Trophoblast cell (in vitro differentiated cells and primary cell): ENCODE results near the gene HACD3.
"Not testable (repeated sequence)": the region's sequence is repeated elsewhere in the genome, so short reads cannot be mapped to it uniquely, and the experiment has no call there.

Experiments used
- DNase-seq, 2 donors: peaks; one replicate each; pipeline ENCODE4 v3.0.0-alpha.2; 2016
- H2AFZ ChIP-seq: 2 replicates; pipeline ENCODE4 v1.6.1; 2013; ENCODE audit warnings: low read length, moderate library complexity, mild to moderate bottlenecking; ENCODE audit not compliant: insufficient read depth, poor library complexity
- H2AK5ac ChIP-seq: 2 replicates; pipeline ENCODE4 v1.6.1; 2013; ENCODE audit warnings: mild to moderate bottlenecking, low read length
- H2BK120ac ChIP-seq: 2 replicates; pipeline ENCODE4 v1.6.1; 2013; ENCODE audit warnings: low read length, mild to moderate bottlenecking, moderate library complexity; ENCODE audit not compliant: insufficient read depth, poor library complexity
- H2BK12ac ChIP-seq: 2 replicates; pipeline ENCODE4 v1.6.1; 2013; ENCODE audit warnings: mild to moderate bottlenecking, low read length, moderate library complexity
- H2BK5ac ChIP-seq: 2 replicates; pipeline ENCODE4 v1.6.1; 2013; ENCODE audit warnings: low read length, low read depth, moderate library complexity, mild to moderate bottlenecking; ENCODE audit not compliant: poor library complexity
- H3K14ac ChIP-seq: 2 replicates; pipeline ENCODE4 v1.6.1; 2013; ENCODE audit warnings: mild to moderate bottlenecking, low read length
- H3K18ac ChIP-seq: 2 replicates; pipeline ENCODE4 v1.6.1; 2013; ENCODE audit warnings: mild to moderate bottlenecking, low read length
- H3K23ac ChIP-seq: 2 replicates; pipeline ENCODE4 v1.6.1; 2013; ENCODE audit warnings: low read length
- H3K27ac ChIP-seq: 2 replicates; pipeline ENCODE4 v1.5.1; 2013; ENCODE audit warnings: low read depth, mild to moderate bottlenecking, inconsistent platforms, low read length, moderate library complexity
- H3K27me3 ChIP-seq: 2 replicates; pipeline ENCODE4 v1.6.1; 2013; ENCODE audit warnings: inconsistent platforms, mild to moderate bottlenecking, low read length, moderate library complexity; ENCODE audit not compliant: insufficient read depth
- H3K36me3 ChIP-seq, 2 experiments: 1 replicate in 1 of 2; 2 replicates in 1 of 2; pipeline ENCODE4 v1.6.1; 2013; ENCODE audit warnings: low read length in 2 of 2, mild to moderate bottlenecking in 2 of 2, moderate library complexity in 1 of 2; ENCODE audit not compliant: insufficient read depth in 2 of 2, control insufficient read depth in 1 of 2
- H3K4ac ChIP-seq: 2 replicates; pipeline ENCODE4 v1.6.1; 2013; ENCODE audit warnings: low read depth, mild to moderate bottlenecking, low read length, moderate library complexity
- H3K4me1 ChIP-seq, 2 experiments: 1 replicate in 1 of 2; 2 replicates in 1 of 2; pipeline ENCODE4 v1.6.1; 2013; ENCODE audit warnings: low read length in 2 of 2, mild to moderate bottlenecking in 2 of 2, moderate library complexity in 1 of 2; ENCODE audit not compliant: insufficient read depth in 2 of 2, control insufficient read depth in 1 of 2
- H3K4me2 ChIP-seq: 2 replicates; pipeline ENCODE4 v1.6.1; 2013; ENCODE audit warnings: inconsistent platforms, mild to moderate bottlenecking, low read length, moderate library complexity
- H3K4me3 ChIP-seq: 2 replicates; pipeline ENCODE4 v1.5.1; 2013; ENCODE audit warnings: mild to moderate bottlenecking, low read depth, low read length, inconsistent platforms
- H3K79me1 ChIP-seq: one replicate; pipeline ENCODE4 v1.6.1; 2013; ENCODE audit warnings: low read length
- H3K79me2 ChIP-seq: 2 replicates; pipeline ENCODE4 v1.6.1; 2013; ENCODE audit warnings: low read length, mild to moderate bottlenecking; ENCODE audit not compliant: control insufficient read depth, insufficient read depth, poor library complexity
- H3K9ac ChIP-seq: 2 replicates; pipeline ENCODE4 v1.6.1; 2013; ENCODE audit warnings: mild to moderate bottlenecking, low read length
- H3K9me3 ChIP-seq: 2 replicates; pipeline ENCODE4 v1.6.1; 2013; ENCODE audit warnings: low read depth, mild to moderate bottlenecking, control low read depth, inconsistent platforms, low read length; ENCODE audit not compliant: insufficient read depth
- H4K12ac ChIP-seq: 2 replicates; pipeline ENCODE4 v1.6.1; 2013; ENCODE audit warnings: low read depth, mild to moderate bottlenecking, low read length, moderate library complexity
- H4K8ac ChIP-seq: 2 replicates; pipeline ENCODE4 v1.6.1; 2013; ENCODE audit warnings: low read depth, mild to moderate bottlenecking, low read length, moderate library complexity
- H4K91ac ChIP-seq: one replicate; pipeline ENCODE4 v1.6.1; 2013; ENCODE audit warnings: low read depth, mild to moderate bottlenecking, low read length, moderate library complexity
- WGBS: extraction: QIAGEN DNeasy Blood & Tissue Kit; methylation state at CpG from one replicate; pipeline ENCODE4 v1.1.7; 2013; ENCODE audit warnings: missing lambda C conversion rate; ENCODE audit not compliant: insufficient read length, insufficient coverage; ENCODE audit errors: extremely low coverage; 5-methylcytosine and 5-hydroxymethylcytosine counted together

Gene HACD3

DNA sequence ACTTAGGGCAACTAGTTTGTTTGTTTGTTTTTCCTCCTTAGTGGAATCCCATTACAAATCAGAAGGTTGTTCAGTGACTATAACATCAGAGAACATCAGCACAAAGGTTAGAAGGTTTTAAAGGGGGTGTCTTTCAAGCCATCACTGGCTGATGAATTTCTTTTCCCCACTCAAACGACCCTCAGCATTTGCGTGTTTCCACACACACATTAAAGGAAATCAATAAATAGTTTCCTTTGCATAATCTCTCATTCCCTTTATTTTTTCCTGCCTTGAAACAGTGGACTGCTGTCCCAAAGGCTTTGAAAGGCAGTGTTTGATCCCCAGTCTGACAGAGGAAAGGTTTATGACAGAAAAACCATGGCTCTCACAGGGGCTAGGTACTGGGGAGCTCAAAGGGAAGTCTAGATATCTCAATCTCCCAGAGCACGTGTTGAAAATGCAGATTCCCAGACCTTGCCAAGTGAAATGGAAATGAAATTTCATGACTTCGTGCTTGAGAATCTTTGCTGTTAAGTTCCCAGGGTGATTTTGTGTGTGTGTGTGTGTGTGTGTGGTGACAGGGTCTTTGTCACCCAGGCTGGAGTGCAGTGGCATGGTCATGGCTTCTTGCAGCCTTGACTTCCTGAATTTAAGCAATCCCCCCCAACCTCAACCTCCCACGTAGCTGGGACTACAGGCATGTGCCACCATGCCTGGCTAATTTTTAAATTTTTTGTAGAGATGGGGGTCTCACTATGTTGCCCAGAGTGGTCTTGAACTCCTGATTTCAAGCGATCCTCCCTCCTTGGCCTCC, 82.9 kb downstream of the HACD3 start:
- Histone ChIP-seq H2AFZ (no peak overlapping the region), H3K4me3 (no peak overlapping the region), H4K12ac (no peak overlapping the region), H2BK12ac (no peak overlapping the region), H4K91ac (no peak overlapping the region), H3K79me1 (peaks cover 12% of the 10 kb centered on the region), H2AK5ac (no peak overlapping the region), H3K14ac (no peak overlapping the region), H2BK5ac (no peak overlapping the region), H3K9ac (no peak overlapping the region), H3K36me3 (no peaks in the 10 kb centered on the region), H3K4me2 (no peak overlapping the region), H4K8ac (no peak overlapping the region), H3K79me2 (peaks cover 8% of the 10 kb centered on the region), H3K4me1 (peaks cover 6 to 11% of the 10 kb centered on the region in 2 experiments), H3K9me3 (no peaks in the 10 kb centered on the region), H3K27me3 (no peaks in the 10 kb centered on the region), H3K18ac (no peak overlapping the region), H3K23ac (peak overlapping the region; percentile 15), H2BK120ac (no peak overlapping the region), H3K4ac (no peak overlapping the region), H3K27ac (no peak overlapping the region)
- DNase-seq: no peak
- no CpG with 5 or more reads among the region's 6 CpGs for WGBS

DNA sequence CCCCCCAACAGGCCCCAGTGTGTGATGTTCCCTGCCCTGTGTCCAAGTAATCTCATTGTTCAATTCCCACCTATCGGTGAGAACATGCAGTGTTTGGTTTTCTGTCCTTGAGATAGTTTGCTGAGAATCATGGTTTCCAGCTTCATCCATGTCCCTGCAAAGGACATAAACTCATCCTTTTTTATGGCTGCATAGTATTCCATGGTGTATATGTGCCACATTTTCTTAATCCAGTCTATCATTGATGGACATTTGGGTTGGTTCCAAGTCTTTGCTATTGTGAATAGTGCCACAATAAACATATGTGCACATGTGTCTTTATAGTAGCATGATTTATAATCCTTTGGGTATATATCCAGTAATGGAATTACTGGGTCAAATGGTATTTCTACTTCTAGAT, 85.6 kb downstream of the HACD3 start:
- not testable (repeated sequence) for H3K14ac ChIP-seq, H3K36me3 ChIP-seq, H4K91ac ChIP-seq, H4K12ac ChIP-seq, H3K79me1 ChIP-seq, H2AFZ ChIP-seq, H3K27me3 ChIP-seq, H2AK5ac ChIP-seq, H2BK12ac ChIP-seq, H4K8ac ChIP-seq, H3K79me2 ChIP-seq, H3K4ac ChIP-seq, H3K27ac ChIP-seq, H3K4me1 ChIP-seq, H3K4me2 ChIP-seq, DNase-seq, H2BK5ac ChIP-seq, H3K18ac ChIP-seq, H3K4me3 ChIP-seq, H3K23ac ChIP-seq, H3K9me3 ChIP-seq, H2BK120ac ChIP-seq, H3K9ac ChIP-seq
- no CpG with 5 or more reads among the region's 1 CpG for WGBS

- no peak overlapping the region for H2BK120ac ChIP-seq
- WGBS: no CpG with 5 or more reads among the region's 5 CpGs
These were observed 88.4 kb downstream of the HACD3 start for GRCh38 chr15:65618560-65619109.

GRCh38 chr15:65619626-65620290, 89.5 kb downstream of the HACD3 start:
- Histone ChIP-seq H3K4ac (no peak overlapping the region), H3K36me3 (no peaks in the 10 kb centered on the region), H3K9me3 (no peaks in the 10 kb centered on the region), H3K14ac (no peak overlapping the region), H2AK5ac (no peak overlapping the region), H3K79me2 (no peaks in the 10 kb centered on the region), H3K79me1 (no peaks in the 10 kb centered on the region), H2BK12ac (no peak overlapping the region), H2BK120ac (no peak overlapping the region), H2AFZ (no peak overlapping the region), H2BK5ac (no peak overlapping the region), H3K4me2 (no peak overlapping the region), H3K9ac (no peak overlapping the region), H3K4me3 (no peak overlapping the region), H4K8ac (no peak overlapping the region), H3K4me1 (no peaks in the 10 kb centered on the region), H3K23ac (no peak overlapping the region), H4K91ac (no peak overlapping the region), H3K27ac (no peak overlapping the region), H3K27me3 (no peaks in the 10 kb centered on the region), H3K18ac (no peak overlapping the region), H4K12ac (no peak overlapping the region)
- no CpG with 5 or more reads among the region's 5 CpGs for WGBS
- no peak for DNase-seq

More at GRCh38 chr15:65618560-65619109, 88.4 kb downstream of the HACD3 start:
- H3K27me3 ChIP-seq: no peaks in the 10 kb centered on the region
- H3K79me1 ChIP-seq: no peaks in the 10 kb centered on the region
- H3K9me3 ChIP-seq: no peaks in the 10 kb centered on the region
- no peak overlapping the region for H3K23ac ChIP-seq
- no peak overlapping the region for H3K27ac ChIP-seq
- H2BK5ac ChIP-seq: no peak overlapping the region
- no peaks in the 10 kb centered on the region for H3K36me3 ChIP-seq
- no peak overlapping the region for H3K4me3 ChIP-seq
- DNase-seq: no peak
- no peaks in the 10 kb centered on the region for H3K79me2 ChIP-seq
- no peak overlapping the region for H2AFZ ChIP-seq
- no peak overlapping the region for H3K14ac ChIP-seq
- no peak overlapping the region for H2AK5ac ChIP-seq
- H3K4me2 ChIP-seq: no peak overlapping the region
- no peak overlapping the region for H3K4ac ChIP-seq
- H3K4me1 ChIP-seq: no peaks in the 10 kb centered on the region
- no peak overlapping the region for H3K18ac ChIP-seq
- no peak overlapping the region for H4K91ac ChIP-seq
- H3K9ac ChIP-seq: no peak overlapping the region
- no peak overlapping the region for H4K12ac ChIP-seq
- H4K8ac ChIP-seq: no peak overlapping the region
- no peak overlapping the region for H2BK12ac ChIP-seq
